HT1080 (cell line): Measurements from ENCODE around the gene MAN1C1. TPM values are rescaled to one million over a fixed set of nuclear protein-coding genes. Genes with fewer than 3 reads are reported as not detected.

Experiments used
- DNase-seq: peaks from one replicate; pipeline ENCODE4 v3.0.0-alpha.2; 2015; ENCODE audit warnings: low read depth
- total RNA-seq: library from RNA; depleted of rRNA; stranded (reverse); fragments of >200 nt; shearing (Covaris generic); gene quantifications from 2 replicates; pipeline ENCODE4 v1.2.3, GENCODE V29; 2014

Gene MAN1C1
- total RNA-seq, 1 experiment from 2014 or later: not detected

DNA sequence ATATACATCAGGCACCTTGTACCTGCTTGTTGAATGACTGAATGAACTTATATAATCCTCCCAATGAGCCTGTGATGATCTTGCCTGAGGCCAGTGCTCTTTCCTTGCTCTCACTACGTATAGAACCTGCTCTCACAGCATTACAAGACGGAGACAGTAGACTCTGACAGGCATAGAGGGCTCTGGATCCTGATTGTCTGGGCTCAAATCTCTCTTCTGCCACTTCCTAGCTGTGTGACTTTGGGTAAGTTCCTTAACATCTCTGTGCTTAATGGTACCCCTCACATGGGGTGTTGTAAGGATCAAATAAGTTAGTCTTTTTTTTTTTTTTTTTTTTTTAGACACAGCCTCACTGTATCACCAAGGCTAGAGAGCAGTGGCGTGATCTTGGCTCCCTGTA is 4.2 kb upstream of the MAN1C1 start:
- DNase-seq: no peak

DNA sequence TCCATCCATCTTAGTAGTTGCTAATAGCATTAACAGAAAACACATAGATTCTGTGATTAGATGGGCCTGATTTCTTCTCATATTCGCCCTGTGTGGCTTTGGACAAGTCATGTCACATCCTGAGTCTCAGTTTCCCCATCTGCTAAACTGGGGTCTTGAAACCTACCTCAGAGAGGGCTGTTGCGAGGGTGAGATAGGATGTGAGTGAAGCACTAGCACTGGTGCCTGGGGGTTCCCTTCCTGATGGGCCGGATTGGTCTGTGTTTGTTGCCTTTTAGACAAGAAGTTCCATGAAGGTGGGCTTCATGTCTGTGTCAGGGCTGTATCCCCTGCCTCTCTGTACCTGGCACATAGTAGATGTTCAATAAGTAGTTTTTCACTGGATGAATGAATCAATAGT is 3.5 kb upstream of the MAN1C1 start:
- DNase-seq: no peak

DNA sequence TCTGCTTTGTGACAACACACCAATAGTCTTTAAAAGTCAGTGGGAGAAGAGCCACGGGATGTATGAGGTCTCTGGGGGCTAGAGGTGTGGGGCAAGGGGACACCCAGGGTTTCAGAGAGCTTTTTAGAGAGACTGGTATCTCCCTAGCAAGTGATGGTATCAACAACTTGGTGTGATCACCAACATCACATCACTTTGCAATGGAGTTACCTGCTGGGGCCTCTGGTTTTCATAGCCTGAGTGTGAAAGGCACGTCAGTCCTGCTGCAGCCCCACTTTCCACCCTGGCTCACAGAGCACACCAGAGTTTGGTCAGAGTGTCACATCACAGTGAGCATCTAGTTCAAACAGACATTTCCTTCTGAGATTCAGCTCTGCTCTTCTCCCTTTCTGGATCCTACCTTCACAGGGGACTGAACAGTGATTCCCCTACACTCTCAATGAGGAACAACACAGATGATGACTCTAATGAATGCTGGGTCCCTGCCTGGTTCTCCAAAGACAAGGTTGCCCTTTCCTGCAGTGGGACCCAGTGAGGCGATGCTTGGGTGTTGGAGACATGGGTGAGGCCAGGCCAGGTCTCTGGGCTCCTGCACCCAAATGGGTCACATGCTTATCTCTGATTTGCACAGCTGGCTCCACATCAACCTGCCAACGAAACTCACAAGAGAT is 2.0 kb upstream of the MAN1C1 start:
- DNase-seq: no peak

DNA sequence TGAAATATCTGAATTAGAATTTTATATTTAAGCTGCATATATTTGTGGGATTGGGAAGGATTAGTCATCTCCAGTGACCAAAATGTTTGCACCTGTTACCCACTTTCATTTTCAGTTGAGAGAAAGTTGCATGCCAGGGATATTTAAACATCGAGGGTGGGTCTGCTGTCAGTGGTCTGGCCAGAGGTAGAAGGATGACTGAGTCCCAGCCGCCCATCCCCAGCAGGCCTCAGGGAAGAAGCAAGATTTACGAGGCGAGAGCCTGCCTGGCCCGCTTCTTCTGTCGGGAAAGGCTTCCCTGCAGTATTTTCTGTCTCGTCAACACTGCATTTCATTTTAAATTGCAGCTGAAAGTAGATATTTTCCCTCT is 1.4 kb upstream of the MAN1C1 start:
- no peak for DNase-seq

DNA sequence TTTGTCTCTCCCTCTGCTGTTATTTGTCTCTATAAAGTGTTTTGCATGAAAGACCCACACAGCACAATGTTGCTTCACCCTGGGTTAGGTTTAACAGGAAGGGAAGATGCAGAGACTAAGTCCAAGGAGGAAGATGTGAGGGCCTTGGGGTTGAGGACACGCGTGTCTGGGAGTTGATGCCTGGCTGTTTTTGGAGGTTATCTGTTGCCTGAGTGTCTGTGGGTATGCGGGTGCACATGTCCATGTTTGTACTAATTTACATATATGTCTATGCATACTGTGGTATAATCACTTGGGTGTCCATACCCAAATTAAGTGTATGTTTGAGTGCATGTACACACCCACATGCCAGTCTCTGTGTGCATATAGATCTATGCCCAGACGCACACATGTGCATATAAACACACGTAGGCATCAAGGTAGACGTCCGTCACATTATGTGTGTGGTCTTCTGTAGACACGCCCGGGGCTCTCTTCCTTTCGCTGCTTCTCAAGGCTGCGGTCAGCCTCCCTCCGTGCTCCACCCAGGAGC is 962 bp upstream of the MAN1C1 start:
- DNase-seq: no peak

DNA sequence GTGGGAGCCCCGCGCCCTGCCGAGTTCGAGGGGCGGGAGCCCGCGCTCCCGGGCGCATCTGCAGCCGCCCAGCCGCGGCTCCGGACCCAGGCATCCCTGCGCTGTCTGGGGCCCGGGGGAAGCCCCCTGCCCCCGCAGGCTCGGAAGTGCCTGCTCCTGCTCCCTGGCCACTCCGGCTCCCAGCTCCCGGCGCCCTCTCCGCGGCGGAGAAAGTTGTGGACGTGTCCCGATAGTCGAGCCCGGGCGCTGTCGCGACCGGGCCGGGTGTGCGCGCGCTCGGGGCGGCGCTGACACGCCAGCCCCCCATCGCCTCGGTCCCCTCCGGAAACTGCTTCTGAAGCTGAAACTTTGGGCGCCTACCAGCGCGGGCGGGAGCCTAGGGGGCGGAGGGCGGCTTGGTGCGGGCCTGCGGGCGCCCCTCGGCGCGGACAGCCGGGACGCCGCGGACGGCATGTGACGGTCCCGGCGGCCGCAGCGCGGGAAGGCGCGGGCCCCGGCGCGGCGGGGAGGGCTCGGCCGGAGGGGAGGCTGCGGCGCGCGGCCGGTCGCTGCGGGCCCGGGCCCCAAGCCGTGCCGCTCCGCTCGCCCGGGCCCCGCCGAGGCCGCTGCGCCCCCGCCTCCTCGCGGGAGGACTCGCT is 515 bp downstream of the MAN1C1 start:
- DNase-seq: no peak

DNA sequence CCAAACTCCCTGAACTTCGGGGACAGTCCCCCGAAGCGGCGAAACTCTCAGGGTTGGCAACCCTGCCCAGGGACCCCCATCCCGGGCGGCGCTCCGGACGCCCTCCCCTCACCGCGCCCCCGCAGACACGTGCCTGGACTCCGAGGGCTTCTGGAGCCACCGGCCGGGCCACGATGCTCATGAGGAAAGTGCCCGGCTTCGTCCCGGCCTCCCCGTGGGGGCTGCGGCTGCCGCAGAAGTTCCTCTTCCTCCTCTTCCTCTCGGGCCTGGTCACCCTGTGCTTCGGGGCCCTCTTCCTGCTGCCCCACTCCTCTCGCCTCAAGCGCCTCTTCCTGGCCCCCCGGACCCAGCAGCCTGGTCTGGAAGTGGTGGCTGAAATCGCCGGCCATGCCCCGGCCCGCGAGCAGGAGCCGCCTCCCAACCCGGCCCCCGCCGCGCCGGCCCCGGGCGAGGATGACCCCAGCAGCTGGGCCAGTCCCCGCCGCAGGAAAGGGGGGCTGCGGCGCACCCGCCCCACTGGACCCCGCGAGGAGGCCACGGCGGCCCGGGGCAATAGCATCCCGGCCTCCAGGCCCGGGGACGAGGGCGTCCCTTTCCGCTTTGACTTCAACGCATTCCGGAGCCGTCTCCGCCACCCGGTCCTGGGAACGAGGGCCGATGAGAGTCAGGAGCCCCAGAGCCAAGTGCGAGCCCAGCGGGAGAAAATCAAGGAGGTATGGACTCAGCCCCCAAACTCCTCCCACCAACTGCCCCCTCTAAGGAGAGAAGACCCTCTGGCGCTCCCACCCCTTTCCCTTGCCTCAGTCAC is 1.2 kb downstream of the MAN1C1 start:
- no peak for DNase-seq

DNA sequence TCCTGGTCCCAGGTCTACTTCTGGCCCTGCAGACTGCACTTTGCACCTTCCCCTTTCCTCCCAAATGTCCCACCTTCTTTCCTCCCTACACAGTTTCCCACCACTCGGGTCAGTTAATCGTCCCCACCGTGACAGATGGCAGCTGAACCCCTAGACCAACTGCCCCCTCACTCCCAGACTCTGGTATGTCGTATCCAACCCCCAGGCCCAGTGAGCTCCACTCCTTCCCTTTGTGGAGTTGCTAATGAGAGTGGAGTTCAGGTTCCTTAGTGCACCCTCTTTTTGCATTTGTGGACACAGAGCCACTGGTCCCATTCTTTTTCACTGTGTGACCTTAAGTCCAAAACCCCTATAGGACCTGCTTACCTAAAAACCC is 1.8 kb downstream of the MAN1C1 start:
- no peak for DNase-seq

DNA sequence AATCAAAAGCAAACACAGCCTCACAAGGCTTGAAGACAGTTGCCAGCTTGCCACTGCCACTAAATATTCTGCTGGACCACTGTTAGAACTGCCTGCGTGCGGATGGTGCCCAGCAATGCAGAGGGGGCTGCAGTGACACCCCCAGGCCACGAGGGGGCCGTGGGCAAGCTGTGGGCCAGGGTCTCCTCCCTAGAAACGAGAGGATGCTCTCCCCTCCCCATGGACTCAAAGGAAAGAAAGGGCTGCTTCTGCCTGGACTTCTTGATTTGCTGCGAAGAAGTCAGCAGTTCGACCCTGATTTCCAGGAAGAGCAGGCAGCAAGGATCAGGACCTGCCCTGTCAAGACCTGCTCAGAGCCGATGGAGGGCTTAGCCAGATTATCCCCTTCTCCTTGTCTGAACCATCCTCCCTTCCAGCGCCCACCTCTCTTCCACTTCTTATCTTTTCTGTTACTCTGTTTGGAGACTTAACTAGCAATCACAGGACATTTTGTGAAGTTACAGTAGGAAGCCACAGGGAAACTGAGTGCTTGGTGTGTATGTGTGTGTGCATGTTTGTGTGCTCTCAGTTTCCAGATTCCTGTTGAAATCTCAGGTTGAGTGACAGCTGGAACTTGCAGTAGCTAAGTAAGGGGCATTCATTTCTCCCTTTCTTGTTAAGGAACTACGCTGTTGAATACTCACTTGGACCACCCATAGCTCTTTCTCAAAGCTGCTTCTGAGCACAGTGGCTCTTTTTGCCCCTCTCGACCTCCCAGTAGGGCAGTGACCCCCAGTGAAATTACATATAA is 2.7 kb downstream of the MAN1C1 start:
- DNase-seq: peak; percentile 13

DNA sequence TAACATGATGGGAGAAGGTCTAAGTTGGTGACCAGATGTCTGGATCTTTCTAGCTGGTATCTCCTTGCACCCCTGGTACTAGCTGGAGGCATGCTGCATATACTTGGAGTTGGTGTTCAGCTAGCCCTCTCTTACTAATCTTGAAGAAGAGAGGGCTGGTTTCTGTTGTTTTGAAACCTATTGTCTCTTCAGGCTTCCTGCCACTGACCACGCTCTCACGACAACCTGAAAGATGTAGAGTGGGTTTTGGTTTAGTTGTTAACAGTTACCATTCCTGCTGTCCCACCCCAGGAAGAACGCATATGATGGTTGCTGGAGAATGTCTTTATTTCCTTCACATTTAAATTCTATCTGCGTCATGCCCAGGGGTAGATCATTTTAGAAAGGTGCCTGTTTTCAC is 3.6 kb downstream of the MAN1C1 start:
- no peak for DNase-seq

DNA sequence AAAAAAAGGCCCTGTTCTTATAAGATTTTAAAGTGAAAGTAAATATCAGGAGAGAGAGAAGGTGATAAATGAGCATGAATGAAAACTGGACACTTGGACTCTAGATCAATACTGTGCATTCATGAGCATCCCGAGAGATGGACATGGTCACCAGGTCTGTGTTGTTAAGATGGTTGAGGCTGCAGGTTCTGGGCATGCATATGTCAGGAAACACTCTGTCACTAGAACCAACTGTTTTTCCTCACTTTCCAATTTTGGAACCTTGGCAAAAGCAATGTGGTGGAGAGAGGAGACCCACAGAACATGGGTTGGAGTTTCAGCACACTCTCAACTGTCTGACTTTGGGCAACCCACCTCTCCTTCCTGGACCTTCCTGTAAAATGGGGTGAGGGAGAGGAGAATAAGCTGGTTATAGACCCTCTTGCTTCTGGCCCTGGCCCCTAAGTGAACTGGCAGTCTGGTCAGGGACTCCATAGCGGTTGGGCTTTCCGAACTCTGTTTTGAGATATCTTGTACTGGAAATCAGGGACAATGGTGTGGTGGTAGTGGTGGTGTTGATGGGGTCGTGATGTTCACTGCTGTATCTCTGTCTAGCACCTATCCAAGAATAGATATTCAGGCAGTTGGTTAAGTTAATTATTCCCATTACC is 4.2 kb downstream of the MAN1C1 start:
- no peak for DNase-seq

DNA sequence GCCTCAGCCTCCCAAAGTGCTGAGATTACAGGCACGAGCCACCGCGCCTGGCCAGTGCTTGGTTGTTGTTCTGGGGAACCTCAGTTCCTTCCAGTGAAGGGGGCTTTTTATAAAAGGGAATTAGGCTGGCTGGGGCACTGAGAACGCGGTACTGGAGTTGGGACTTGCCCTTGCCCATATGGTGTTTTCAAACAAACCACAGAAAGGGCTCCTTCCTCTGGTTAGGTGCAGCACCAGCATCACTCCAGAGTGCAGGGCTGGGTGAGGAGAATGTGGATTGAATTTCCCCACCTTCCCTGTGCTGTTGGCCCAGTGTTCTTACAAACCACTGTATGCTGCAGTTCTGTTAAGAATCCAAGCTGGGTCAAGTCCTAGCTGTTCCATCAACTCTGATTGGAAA is 5.3 kb downstream of the MAN1C1 start:
- DNase-seq: no peak

DNA sequence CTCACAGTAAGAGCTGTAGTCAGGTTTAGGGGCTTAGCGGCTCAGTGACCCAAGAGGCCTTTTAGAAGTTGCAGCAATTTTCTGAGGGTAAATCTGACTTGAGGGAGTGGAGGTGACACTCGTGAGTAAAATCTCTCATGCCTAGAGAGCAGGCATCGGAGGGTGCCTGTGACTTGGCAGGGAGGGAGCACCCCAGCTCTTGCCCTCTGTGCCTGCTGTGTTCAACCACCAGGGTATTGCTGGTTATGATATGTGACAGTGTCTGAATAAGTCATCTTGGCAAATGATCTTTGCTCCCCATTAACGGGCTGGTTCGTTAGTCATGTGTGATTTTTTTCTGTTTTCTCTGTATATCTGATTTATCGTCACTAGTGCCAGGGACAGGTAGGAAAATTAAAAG is 5.9 kb downstream of the MAN1C1 start:
- DNase-seq: no peak

DNA sequence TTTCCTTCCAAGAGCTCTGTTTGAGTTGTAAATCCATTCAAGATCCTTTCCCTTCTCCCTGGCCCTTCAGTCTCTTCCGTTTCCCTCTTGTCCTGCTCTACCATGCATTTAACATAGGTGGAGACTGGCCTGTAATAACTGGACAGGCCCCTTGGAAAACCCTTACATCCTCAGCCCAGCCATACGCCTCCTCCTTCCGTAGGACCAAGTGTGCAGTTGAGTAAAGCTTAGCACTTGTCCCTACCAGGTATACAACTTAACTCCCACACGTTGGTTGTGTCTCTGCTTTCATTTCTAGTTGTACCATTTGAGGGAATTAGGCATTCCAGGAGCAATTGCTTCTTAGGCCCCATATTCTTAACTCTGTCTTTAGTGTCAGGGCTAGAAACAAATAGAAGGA is 6.4 kb downstream of the MAN1C1 start:
- DNase-seq: no peak

DNA sequence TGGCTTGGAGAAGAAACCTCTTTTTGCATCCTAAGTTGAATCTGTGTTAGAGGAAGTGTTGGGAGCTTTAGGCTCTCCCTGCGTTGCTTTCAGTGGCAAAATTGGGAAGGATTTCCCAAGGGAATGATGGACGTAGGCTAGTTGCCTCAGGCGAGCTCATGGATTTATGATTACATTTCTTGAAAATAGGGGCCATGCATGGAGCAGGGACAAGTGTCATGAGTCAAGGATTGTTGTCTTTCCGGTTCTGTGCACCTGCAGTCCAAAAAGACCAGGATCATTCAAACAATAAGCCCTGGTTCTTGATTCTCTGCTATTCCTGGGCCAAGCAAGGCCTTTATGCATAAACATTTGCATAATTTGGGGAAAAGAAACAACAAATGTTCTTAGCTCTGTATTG is 7.1 kb downstream of the MAN1C1 start:
- no peak for DNase-seq

DNA sequence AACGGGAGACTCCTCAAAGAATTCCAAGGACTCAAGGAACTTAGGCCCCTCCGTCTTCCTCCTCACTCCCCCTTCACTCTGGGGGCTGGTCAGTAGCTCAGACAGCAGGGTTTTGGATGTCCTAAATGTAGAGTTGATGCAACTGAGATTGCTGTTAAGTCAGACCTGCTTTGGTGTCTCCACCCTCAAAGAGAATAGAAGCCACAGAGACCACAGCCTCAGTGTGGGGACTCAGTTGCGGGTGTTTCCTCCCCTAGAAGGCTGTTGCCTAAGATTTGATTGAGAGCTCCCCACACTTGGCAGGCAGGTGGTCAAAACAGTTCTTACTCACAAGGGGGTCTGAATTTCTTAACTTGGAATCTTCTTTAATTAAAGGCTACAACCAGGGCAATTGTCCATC is 7.6 kb downstream of the MAN1C1 start:
- no peak for DNase-seq

DNA sequence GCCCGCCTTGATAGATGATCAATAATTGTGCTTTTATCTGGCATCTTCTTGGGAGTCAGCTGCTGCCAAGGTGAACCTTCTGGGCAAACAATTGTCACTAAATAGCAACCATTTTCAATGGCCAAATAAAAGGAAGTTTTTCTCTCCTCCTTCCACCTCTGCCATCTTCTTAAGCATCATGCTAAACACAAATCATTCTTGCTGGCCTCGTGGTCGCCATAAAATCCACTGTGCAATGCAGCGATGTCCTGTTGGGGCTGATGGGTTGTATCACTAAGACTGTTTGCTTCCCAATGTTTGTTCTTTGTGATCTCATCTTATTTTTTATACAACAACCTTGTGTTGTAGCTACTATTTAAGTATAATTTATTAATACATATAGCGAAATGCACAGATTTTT is 8.0 kb downstream of the MAN1C1 start:
- no peak for DNase-seq

DNA sequence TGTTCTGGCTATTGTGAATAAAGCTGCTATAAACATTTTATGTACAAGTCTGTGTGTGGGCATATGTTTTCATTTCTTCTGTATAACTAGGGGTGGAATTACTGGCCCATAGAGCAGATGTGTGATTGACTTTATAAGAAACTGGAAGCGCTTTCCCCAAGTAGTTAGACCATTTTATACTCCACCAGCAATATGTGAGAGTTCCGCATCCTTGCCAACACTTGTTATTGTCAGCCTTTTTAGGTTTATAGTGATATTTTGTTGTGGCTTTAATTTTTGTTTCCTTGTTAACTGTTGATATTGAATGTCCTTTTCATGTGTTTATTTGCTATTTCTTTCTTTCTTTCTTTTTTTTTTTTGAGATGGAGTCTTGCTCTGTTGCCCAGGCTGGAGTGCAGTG is 9.4 kb downstream of the MAN1C1 start:
- no peak for DNase-seq

DNA sequence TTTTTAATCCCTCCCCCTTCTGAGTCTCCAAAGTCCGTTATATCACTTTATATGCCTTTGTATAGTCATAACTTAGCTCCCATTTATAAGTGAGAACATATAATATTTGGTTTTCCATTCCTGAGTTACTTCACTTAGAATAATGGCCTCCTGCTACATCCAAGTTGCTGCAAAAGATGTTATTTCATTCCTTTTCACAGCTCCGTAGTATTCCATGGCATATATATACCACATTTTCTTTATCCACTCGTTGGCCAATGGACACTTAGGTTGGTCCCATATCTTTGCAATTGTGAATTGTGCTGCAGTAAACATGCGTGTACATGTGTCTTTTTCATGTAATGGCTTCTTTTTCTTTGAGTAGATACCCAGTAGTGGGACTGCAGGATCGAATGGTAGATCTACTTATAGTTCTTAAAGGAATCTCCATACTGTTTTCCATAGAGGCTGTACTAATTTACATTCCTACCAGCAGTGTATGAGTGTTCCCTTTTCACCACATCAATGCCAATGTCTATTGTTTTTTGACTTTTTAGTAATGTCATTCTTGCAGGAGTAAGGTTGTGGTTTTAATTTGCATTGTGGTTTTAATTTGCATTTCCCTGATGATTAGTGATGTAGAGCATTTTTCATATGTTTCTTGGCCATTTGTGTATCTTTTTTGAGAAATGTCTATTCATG is 12.3 kb downstream of the MAN1C1 start:
- no peak for DNase-seq

DNA sequence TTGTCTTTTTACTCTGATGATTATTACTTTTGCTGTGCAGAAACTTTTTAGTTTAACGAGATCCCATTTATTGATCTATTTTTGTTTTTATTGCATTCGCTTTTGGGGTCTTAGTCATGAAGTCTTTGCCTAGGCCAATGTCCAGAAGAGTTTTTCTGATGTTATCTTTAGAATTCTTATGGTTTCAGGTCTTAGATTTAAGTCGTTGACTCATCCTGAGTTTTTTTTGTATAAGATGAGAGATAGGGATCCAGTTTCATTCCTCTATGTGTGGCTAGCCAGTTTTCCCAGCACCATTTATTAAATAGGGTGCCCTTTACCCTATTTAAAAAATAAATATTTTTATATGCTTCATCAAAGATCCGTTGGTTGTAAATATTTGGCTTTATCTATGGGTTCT is 13.2 kb downstream of the MAN1C1 start:
- no peak for DNase-seq
